ENCODE results near the gene COMMD4.
"Not testable (repeated sequence)": the region's sequence is repeated elsewhere in the genome, so short reads cannot be mapped to it uniquely, and the experiment has no call there.

DNA sequence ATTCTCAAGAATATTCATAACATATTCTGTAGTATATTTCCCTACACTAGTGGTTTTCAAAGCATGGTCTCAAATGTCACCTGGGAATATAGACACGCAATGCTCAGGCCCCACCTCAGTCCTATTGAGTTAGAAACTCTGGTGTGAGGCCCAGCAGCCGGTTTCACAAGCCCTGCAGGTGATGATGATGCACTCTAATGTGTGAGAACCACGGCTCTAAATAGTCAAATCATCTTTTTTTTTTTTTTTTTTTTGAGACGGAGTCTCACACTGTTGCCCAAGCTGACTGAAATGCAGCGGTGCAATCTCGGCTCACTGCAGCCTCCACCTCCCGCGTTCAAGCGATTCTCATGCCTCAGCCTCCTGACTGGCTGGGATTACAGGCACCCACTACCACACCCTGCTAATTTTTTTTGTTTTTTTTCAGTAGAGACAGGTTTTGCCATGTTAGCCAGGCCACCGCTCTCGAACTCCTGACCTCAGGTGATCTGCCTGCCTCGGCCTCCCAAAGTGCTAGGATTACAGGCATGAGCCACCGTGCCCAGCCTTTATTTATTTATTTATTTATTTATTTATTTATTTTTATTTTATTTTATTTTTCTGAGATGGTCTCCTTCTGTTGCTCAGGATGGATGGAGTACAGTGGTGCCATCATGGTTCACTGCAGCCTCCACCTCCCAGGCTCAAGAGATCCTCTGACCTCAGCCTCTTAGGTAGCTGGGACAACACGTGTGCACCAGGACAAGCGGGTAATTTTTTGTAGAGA is 2.0 kb upstream of the COMMD4 start:
- TF ChIP-seq, protein P1, sequence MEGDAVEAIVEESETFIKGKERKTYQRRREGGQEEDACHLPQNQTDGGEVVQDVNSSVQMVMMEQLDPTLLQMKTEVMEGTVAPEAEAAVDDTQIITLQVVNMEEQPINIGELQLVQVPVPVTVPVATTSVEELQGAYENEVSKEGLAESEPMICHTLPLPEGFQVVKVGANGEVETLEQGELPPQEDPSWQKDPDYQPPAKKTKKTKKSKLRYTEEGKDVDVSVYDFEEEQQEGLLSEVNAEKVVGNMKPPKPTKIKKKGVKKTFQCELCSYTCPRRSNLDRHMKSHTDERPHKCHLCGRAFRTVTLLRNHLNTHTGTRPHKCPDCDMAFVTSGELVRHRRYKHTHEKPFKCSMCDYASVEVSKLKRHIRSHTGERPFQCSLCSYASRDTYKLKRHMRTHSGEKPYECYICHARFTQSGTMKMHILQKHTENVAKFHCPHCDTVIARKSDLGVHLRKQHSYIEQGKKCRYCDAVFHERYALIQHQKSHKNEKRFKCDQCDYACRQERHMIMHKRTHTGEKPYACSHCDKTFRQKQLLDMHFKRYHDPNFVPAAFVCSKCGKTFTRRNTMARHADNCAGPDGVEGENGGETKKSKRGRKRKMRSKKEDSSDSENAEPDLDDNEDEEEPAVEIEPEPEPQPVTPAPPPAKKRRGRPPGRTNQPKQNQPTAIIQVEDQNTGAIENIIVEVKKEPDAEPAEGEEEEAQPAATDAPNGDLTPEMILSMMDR (conservative IDR thresholded peaks at IDR 0.05; ENCODE audit: low read depth, low read length) = not testable (repeated sequence)
- not testable (repeated sequence) for TF ChIP-seq EZH2 (IDR thresholded peaks at IDR 0.05; ENCODE audit: low read length, unreplicated experiment)

Data from PC-3 (cell line).